ENCODE measurements around the gene LHFPL3.

The LHFPL3 gene

DNA sequence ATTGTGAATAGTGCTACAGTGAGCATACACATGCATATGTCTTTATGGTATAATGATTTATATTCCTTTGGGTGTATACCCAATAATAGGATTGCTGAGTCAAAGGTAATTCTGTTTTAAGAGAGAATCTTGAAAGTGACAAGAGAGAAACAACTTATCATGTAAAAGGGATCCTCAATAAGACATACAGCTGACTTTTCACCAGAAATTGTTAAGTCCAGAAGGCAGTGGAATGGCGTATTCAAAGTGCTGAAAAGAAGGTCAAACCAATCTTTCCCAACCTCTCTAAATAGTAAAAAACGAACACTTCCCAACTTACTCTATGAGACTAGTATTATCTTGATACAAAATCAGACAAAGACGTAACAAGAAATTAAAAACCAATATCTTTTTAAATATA is 59.8 kb downstream of the LHFPL3 start:
- TF ChIP-seq, protein P1, sequence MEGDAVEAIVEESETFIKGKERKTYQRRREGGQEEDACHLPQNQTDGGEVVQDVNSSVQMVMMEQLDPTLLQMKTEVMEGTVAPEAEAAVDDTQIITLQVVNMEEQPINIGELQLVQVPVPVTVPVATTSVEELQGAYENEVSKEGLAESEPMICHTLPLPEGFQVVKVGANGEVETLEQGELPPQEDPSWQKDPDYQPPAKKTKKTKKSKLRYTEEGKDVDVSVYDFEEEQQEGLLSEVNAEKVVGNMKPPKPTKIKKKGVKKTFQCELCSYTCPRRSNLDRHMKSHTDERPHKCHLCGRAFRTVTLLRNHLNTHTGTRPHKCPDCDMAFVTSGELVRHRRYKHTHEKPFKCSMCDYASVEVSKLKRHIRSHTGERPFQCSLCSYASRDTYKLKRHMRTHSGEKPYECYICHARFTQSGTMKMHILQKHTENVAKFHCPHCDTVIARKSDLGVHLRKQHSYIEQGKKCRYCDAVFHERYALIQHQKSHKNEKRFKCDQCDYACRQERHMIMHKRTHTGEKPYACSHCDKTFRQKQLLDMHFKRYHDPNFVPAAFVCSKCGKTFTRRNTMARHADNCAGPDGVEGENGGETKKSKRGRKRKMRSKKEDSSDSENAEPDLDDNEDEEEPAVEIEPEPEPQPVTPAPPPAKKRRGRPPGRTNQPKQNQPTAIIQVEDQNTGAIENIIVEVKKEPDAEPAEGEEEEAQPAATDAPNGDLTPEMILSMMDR (conservative IDR thresholded peaks at IDR 0.05; ENCODE audit: low read depth, low read length): no peak
- no peak overlapping the region for H3K4me3 ChIP-seq (ENCODE audit: low read length)
- DNase-seq (ENCODE audit: low read depth): no peak

DNA sequence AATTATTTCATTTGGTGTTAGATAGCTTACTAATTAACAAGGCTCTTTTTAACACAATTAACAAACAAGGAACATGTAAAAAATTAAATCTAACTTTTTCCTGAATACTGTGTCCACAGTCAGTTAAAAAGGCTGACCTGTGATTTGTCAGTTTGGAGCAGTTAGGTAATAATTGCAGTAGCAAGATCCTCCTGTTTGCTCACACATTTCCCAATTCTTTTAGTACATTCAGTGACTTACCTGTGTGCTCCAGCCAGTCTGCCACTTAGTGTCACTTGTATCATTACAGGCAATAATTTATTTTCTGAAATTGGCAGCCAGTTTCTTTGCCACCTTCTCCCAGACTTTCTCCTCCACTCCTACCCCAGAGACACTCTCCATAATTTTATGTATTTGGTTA is 66.8 kb downstream of the LHFPL3 start:
- TF ChIP-seq, protein P1 (conservative IDR thresholded peaks at IDR 0.05; ENCODE audit: low read depth, low read length): no peak
- DNase-seq (ENCODE audit: low read depth): no peak
- H3K4me3 ChIP-seq (ENCODE audit: low read length): no peak overlapping the region

DNA sequence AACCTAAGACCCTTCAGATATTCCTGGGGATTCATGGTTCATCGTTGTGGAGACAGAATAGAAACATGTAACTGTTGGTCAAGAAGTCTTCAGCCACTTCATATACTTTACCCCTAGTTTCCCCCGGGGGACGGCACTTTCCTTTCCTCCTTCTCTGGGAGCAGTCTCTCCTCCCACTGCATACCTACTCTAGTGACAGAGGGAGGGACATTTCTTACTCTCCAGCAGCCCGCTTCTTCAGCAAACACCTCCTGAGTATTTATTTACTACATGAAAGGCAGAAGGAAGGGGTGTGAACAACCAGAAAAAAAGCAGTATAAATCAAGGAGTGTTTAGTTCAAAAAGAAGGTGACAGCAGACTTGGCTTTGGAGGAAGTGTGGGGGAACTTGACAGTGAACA is 69.0 kb downstream of the LHFPL3 start:
- TF ChIP-seq, protein P1 (conservative IDR thresholded peaks at IDR 0.05; ENCODE audit: low read depth, low read length): no peak
- H3K4me3 ChIP-seq (ENCODE audit: low read length): no peak overlapping the region
- no peak for DNase-seq (ENCODE audit: low read depth)

DNA sequence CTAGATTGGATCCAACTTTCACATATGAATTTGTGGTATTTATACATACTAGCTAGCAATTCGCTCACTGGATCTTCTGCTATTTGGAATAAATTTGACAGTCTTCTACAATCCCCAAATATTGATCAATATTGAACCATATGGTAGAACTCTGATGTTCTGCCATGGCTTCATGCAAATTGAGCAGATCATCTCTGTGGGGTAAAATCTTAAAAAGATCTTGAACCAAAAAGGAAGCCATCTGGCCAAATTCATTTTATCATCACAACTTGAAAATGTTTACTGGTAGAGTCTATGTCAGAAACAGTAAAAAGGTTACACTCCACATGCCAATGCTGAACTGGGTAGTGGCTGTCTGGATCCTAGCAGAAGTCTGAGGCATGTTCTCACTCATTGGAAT is 80.0 kb downstream of the LHFPL3 start:
- TF ChIP-seq, protein P1 (conservative IDR thresholded peaks at IDR 0.05; ENCODE audit: low read depth, low read length): no peak
- DNase-seq (ENCODE audit: low read depth): no peak
- H3K4me3 ChIP-seq (ENCODE audit: low read length): no peak overlapping the region

DNA sequence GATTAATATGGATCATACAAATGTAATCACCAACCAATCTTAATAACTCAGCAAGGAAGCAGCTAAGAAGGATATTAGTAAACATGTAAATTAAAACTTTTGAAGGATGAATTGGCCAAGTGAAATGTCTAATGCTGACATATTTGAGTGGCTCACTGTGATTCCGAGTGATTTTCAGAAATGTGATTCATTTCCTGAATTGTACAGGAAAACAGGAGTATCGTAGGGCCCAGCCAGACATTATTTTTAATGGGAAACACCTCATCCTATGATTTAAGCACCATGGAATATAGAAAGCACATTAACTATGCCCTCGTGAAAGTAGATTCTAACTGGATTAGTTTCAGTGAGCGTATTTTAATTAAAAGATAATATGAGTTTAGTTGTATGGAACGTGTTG is 82.3 kb downstream of the LHFPL3 start:
- TF ChIP-seq, protein P1 (conservative IDR thresholded peaks at IDR 0.05; ENCODE audit: low read depth, low read length): no peak
- no peak overlapping the region for H3K4me3 ChIP-seq (ENCODE audit: low read length)
- no peak for DNase-seq (ENCODE audit: low read depth)

DNA sequence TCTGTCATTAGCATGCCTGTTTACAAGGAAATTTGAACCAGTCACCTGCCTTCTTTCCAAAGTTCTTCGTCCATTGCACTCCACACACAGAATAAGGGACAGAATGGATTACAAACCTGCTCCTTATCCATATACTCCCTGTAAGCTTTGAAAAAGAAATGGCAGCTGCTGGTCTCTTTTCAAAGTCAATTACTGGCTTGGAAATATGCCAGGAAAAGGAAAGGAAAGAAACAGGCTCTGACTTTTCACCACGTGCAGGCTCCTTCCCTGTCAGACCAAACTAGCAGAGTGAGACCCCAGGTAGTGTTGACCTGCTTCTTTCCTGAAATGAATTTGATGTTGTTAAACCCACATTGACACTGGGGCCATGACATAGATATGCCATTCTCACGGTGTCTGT is 84.5 kb downstream of the LHFPL3 start:
- DNase-seq (ENCODE audit: low read depth): no peak
- H3K4me3 ChIP-seq (ENCODE audit: low read length): no peak overlapping the region
- TF ChIP-seq, protein P1 (conservative IDR thresholded peaks at IDR 0.05; ENCODE audit: low read depth, low read length): no peak

DNA sequence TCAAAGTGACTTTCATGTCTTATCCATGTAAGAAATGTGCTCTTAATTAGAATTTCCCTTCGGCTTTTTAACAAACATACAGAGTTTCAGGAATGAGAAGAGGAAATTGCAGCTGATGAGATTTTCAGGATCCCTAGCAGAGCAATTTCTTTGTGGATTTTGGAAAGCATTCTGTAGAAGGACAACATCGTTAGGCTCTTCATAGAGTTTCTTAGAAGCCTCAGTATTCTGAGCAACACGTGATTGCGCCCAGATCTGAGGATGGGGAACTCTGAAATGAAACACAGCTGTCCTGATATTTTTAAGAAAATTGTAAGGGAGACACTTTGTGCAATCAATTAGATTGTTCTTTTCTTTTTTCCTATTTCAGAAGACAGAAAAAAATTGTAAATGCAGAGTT is 85.8 kb downstream of the LHFPL3 start:
- TF ChIP-seq, protein P1 (conservative IDR thresholded peaks at IDR 0.05; ENCODE audit: low read depth, low read length): no peak
- H3K4me3 ChIP-seq (ENCODE audit: low read length): no peak overlapping the region
- DNase-seq (ENCODE audit: low read depth): no peak

Data from retinal pigment epithelial cell (primary cell).